ENCODE data around the gene ALDH3B1.

DNA sequence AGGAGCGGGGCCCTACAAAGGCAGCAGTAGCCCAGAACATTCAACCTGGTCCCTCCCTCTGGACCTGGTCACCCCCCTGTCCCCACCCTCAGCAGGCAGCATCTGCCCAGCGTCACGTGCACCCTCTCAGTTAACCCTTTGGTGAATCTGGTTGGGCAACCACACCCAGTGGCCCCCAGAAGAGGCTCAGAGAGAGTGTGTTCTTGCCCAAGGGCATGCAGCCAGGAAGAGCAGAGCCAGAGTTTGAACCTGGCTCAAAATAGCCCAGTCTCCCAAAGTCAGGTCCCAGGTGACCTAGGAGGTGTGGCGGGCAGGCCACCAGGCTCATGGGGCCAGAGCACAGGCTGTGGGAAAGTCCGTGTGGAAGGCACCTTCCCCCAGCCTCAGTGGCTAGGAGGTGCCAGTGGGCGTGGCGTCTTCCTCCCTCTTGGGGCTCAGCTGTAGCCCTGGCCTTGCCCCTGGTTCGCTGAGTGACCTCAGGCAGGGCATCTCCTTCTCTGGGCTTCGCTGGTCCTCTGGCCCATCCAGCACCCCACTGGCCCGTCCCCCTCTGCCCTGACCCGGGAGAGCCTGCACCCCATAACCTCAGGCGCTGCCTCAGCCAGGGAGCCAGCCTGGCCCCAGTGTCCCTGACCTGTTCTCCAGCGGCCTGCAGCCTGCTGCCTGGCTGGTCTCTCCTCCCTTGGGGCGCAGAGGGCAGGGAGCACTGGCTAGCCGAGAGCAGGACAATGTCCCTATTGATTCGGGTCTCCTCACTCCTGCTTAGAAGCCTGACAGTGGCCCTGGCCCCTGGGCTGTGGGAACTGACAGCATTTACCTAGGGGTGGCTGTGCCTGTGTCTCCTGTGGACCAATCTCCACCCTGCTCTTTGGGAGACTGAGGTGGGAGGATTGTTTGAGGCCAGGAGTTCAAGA is 7.0 kb downstream of the ALDH3B1 start:
- TF ChIP-seq POLR2AphosphoS5 (IDR thresholded peaks at IDR 0.05) (no peak), CTCF (IDR thresholded peaks at IDR 0.05; ENCODE audit: poor library complexity, severe bottlenecking) (no peak), REST (IDR thresholded peaks at IDR 0.05; ENCODE audit: borderline replicate concordance) (no peak), EZH2 (IDR thresholded peaks at IDR 0.05; ENCODE audit: borderline replicate concordance, insufficient read depth, low read length, poor library complexity, severe bottlenecking) (no peak)
